ENCODE measurements around the gene RAB5B.
"Not testable (repeated sequence)": the region's sequence is repeated elsewhere in the genome, so short reads cannot be mapped to it uniquely, and the experiment has no call there.

RAB5B gene

GRCh38 chr12:55996201-55996714 is 22.4 kb downstream of the RAB5B start:
- peaks cover 39% of the 10 kb centered on the region for H3K36me3 ChIP-seq (ENCODE audit: insufficient read depth, low read length)
- H3K9me3 ChIP-seq (ENCODE audit: low read length): no peaks in the 10 kb centered on the region
- no peaks in the 10 kb centered on the region for H3K79me2 ChIP-seq (ENCODE audit: insufficient read depth, low read length)
- H4K20me1 ChIP-seq (ENCODE audit: insufficient read depth, low read length): no peaks in the 10 kb centered on the region
- H3K27ac ChIP-seq (ENCODE audit: low read depth, low read length, poor library complexity, severe bottlenecking): no peak overlapping the region
- no peak overlapping the region for H3K4me2 ChIP-seq (ENCODE audit: low read length)
- H3K27me3 ChIP-seq (ENCODE audit: insufficient read depth, low read length): no peaks in the 10 kb centered on the region
- no peak overlapping the region for H3K4me3 ChIP-seq (ENCODE audit: low read depth, low read length, poor library complexity, severe bottlenecking)
- TF ChIP-seq, protein P1, sequence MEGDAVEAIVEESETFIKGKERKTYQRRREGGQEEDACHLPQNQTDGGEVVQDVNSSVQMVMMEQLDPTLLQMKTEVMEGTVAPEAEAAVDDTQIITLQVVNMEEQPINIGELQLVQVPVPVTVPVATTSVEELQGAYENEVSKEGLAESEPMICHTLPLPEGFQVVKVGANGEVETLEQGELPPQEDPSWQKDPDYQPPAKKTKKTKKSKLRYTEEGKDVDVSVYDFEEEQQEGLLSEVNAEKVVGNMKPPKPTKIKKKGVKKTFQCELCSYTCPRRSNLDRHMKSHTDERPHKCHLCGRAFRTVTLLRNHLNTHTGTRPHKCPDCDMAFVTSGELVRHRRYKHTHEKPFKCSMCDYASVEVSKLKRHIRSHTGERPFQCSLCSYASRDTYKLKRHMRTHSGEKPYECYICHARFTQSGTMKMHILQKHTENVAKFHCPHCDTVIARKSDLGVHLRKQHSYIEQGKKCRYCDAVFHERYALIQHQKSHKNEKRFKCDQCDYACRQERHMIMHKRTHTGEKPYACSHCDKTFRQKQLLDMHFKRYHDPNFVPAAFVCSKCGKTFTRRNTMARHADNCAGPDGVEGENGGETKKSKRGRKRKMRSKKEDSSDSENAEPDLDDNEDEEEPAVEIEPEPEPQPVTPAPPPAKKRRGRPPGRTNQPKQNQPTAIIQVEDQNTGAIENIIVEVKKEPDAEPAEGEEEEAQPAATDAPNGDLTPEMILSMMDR (IDR thresholded peaks at IDR 0.05; ENCODE audit: low read length): peak; percentile 94
- TF ChIP-seq EZH2 (IDR thresholded peaks at IDR 0.05; ENCODE audit: borderline replicate concordance, low read length): no peak
- H3K4me1 ChIP-seq (ENCODE audit: insufficient read depth, low read length, severe bottlenecking): peaks cover 8% of the 10 kb centered on the region
- no peaks in the 10 kb centered on the region for H3K9me2 ChIP-seq (ENCODE audit: low read depth, low read length)
- no peak overlapping the region for H2AFZ ChIP-seq (ENCODE audit: low read length)
- no peak overlapping the region for H3K9ac ChIP-seq (ENCODE audit: low read length)
- H3F3A ChIP-seq (ENCODE audit: insufficient read depth, low read length): 0 out of 2 replicates have a peak, but pooled peaks cover 4% of the 10 kb centered on the region

- Histone ChIP-seq H3K4me2 (ENCODE audit: low read length) (peak within 1 kb of the TSS; percentile 16; the same call in 1 of the 2 replicates), H3K36me3 (ENCODE audit: insufficient read depth, low read length) (peaks cover 32% of the 10 kb centered on the region), H3K4me1 (ENCODE audit: insufficient read depth, low read length, severe bottlenecking) (peaks cover 8% of the 10 kb centered on the region), H3F3A (ENCODE audit: insufficient read depth, low read length) (0 out of 2 replicates have a peak, but pooled peaks cover 4% of the 10 kb centered on the region), H3K27me3 (ENCODE audit: insufficient read depth, low read length) (no peaks in the 10 kb centered on the region), H3K9me2 (ENCODE audit: low read depth, low read length) (no peaks in the 10 kb centered on the region), H4K20me1 (ENCODE audit: insufficient read depth, low read length) (no peaks in the 10 kb centered on the region), H3K9me3 (ENCODE audit: low read length) (no peaks in the 10 kb centered on the region), H3K27ac (ENCODE audit: low read depth, low read length, poor library complexity, severe bottlenecking) (no peak within 1 kb of the TSS), H3K4me3 (ENCODE audit: low read depth, low read length, poor library complexity, severe bottlenecking) (no peak within 1 kb of the TSS), H3K79me2 (ENCODE audit: insufficient read depth, low read length) (no peaks in the 10 kb centered on the region), H2AFZ (ENCODE audit: low read length) (no peak within 1 kb of the TSS), H3K9ac (ENCODE audit: low read length) (no peak within 1 kb of the TSS)
- TF ChIP-seq EZH2 (IDR thresholded peaks at IDR 0.05; ENCODE audit: borderline replicate concordance, low read length): no peak
- TF ChIP-seq, protein P1 (IDR thresholded peaks at IDR 0.05; ENCODE audit: low read length): no peak
These were observed 23.0 kb downstream of the RAB5B start, which contains the start of gene SUOX for GRCh38 chr12:55996715-55997534. Gene SUOX, plus strand, starts transcription at chr12:55997276. Its CDS starts 4,946 bp downstream, at chr12:56002222.

DNA sequence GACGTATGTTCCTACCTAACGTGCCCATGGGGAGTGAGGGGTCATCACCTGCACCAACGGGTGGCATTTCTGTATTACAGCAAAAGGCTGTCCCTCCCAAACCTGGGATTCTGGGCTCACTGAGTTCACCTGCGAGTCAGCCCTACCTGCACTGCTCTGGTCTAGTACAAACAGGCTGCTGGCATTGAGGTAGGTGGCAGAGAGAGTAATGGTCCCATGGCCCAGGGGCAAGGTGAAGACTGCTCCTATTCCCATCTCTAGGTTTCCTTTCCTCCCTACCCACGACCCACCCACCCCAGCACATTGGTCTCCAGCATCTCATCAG is 23.6 kb downstream of the RAB5B start:
- Histone ChIP-seq H3K9me2 (ENCODE audit: low read depth, low read length) (no peaks in the 10 kb centered on the region), H3K4me2 (ENCODE audit: low read length) (no peak overlapping the region), H3K9ac (ENCODE audit: low read length) (no peak overlapping the region), H4K20me1 (ENCODE audit: insufficient read depth, low read length) (no peaks in the 10 kb centered on the region), H3F3A (ENCODE audit: insufficient read depth, low read length) (0 out of 2 replicates have a peak, but pooled peaks cover 4% of the 10 kb centered on the region), H2AFZ (ENCODE audit: low read length) (no peak overlapping the region), H3K36me3 (ENCODE audit: insufficient read depth, low read length) (peaks cover 27% of the 10 kb centered on the region), H3K27ac (ENCODE audit: low read depth, low read length, poor library complexity, severe bottlenecking) (no peak overlapping the region), H3K4me3 (ENCODE audit: low read depth, low read length, poor library complexity, severe bottlenecking) (no peak overlapping the region), H3K4me1 (ENCODE audit: insufficient read depth, low read length, severe bottlenecking) (peaks cover 8% of the 10 kb centered on the region), H3K9me3 (ENCODE audit: low read length) (no peaks in the 10 kb centered on the region), H3K27me3 (ENCODE audit: insufficient read depth, low read length) (no peaks in the 10 kb centered on the region), H3K79me2 (ENCODE audit: insufficient read depth, low read length) (no peaks in the 10 kb centered on the region)
- no peak for TF ChIP-seq EZH2 (IDR thresholded peaks at IDR 0.05; ENCODE audit: borderline replicate concordance, low read length)
- TF ChIP-seq, protein P1 (IDR thresholded peaks at IDR 0.05; ENCODE audit: low read length): no peak

DNA sequence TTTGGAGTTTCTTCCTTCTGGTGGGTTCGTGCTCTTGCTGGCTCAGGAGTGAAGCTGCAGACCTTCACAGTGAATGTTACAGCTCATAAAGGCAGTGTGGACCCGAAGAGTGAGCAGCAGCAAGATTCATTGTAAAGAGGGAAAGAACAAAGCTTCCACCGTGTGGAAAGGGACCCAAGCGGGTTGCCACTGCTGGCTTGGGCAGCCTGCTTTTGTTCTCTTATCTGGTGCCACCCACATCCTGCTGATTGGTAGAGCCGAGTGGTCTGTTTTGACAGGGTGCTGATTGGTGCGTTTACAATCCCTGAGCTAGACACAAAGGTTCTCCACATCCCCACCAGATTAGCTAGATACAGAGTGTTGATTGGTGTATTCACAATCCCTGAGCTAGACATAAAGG is 25.6 kb downstream of the RAB5B start:
- H3K9me2 ChIP-seq (ENCODE audit: low read depth, low read length); H3K9ac ChIP-seq (ENCODE audit: low read length); H3K27me3 ChIP-seq (ENCODE audit: insufficient read depth, low read length); H3K4me3 ChIP-seq (ENCODE audit: low read depth, low read length, poor library complexity, severe bottlenecking); H3K4me1 ChIP-seq (ENCODE audit: insufficient read depth, low read length, severe bottlenecking); H2AFZ ChIP-seq (ENCODE audit: low read length); H3K27ac ChIP-seq (ENCODE audit: low read depth, low read length, poor library complexity, severe bottlenecking); H3K4me2 ChIP-seq (ENCODE audit: low read length); H4K20me1 ChIP-seq (ENCODE audit: insufficient read depth, low read length); H3F3A ChIP-seq (ENCODE audit: insufficient read depth, low read length); H3K79me2 ChIP-seq (ENCODE audit: insufficient read depth, low read length); H3K9me3 ChIP-seq (ENCODE audit: low read length); H3K36me3 ChIP-seq (ENCODE audit: insufficient read depth, low read length): not testable (repeated sequence)

- not testable (repeated sequence) for H4K20me1 ChIP-seq (ENCODE audit: insufficient read depth, low read length); H3K27ac ChIP-seq (ENCODE audit: low read depth, low read length, poor library complexity, severe bottlenecking); H2AFZ ChIP-seq (ENCODE audit: low read length); H3K27me3 ChIP-seq (ENCODE audit: insufficient read depth, low read length); H3K9me2 ChIP-seq (ENCODE audit: low read depth, low read length); H3K4me2 ChIP-seq (ENCODE audit: low read length); H3K79me2 ChIP-seq (ENCODE audit: insufficient read depth, low read length); H3K4me1 ChIP-seq (ENCODE audit: insufficient read depth, low read length, severe bottlenecking); H3K4me3 ChIP-seq (ENCODE audit: low read depth, low read length, poor library complexity, severe bottlenecking); H3K9me3 ChIP-seq (ENCODE audit: low read length); H3K9ac ChIP-seq (ENCODE audit: low read length); H3K36me3 ChIP-seq (ENCODE audit: insufficient read depth, low read length); H3F3A ChIP-seq (ENCODE audit: insufficient read depth, low read length)
These were observed 26.2 kb downstream of the RAB5B start for GRCh38 chr12:55999999-56000540.

Measured in OCI-LY1 (cell line).